ENCODE results near the gene MCIDAS.

DNA sequence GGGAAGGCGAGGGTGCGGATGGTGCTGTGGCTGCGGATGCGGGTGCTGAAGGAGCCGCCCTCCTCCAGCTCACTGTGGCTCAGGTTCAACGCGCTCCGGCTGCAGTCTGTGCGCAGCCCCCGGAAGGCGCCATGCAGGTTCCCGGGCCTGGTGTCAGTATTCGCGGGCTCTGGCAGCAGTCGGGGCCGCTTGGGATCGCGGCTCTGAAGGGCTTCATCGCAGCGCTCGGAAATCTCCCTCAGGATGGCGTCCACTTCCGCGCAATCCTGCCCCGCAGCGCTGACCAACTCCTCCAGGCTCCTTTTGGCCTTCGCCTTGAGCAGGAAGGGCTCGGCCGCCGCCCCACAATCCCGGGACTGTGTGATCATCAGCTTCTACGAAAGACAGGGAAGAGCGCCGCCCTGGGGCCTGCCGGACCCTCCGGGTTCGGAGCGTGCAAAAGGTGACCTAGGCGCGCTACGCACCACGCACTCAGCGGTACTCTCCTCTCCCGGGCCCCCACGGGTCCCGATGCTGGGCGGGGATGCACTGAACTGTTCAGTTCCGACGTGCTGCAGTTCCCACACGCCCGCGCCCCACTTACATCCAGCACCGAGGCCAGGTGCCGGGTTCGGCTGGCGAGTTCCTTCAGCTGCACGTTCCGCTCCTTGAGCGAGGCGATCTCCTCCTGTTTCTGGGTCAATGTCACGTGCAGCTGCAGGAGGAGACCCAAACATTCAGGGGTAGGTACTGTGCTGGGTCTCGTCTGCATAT lies 6.5 kb downstream of the MCIDAS start:
- TF ChIP-seq, protein P1, sequence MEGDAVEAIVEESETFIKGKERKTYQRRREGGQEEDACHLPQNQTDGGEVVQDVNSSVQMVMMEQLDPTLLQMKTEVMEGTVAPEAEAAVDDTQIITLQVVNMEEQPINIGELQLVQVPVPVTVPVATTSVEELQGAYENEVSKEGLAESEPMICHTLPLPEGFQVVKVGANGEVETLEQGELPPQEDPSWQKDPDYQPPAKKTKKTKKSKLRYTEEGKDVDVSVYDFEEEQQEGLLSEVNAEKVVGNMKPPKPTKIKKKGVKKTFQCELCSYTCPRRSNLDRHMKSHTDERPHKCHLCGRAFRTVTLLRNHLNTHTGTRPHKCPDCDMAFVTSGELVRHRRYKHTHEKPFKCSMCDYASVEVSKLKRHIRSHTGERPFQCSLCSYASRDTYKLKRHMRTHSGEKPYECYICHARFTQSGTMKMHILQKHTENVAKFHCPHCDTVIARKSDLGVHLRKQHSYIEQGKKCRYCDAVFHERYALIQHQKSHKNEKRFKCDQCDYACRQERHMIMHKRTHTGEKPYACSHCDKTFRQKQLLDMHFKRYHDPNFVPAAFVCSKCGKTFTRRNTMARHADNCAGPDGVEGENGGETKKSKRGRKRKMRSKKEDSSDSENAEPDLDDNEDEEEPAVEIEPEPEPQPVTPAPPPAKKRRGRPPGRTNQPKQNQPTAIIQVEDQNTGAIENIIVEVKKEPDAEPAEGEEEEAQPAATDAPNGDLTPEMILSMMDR (IDR thresholded peaks at IDR 0.05), result peak in 3 of 6 experiments; percentile 15 to 30 (median 16)
- TF ChIP-seq POLR2A (IDR thresholded peaks at IDR 0.05), result peak in 1 of 2 donors; percentile 33
